SJCRH30 (cell line): ENCODE results near the gene LRRC7. TPM values are rescaled to one million over a fixed set of nuclear protein-coding genes. Genes with fewer than 3 reads are reported as not detected.

Experiments used
- DNase-seq, 2 experiments: peaks; one replicate each; pipeline ENCODE4 v3.0.0-alpha.2; 2015 to 2020
- H3K27ac ChIP-seq: fragments of 250-450 bp; sonication (Bioruptor Pico); 2 replicates; pipeline ENCODE4 v1.5.1; 2020; ENCODE audit warnings: mild to moderate bottlenecking, moderate library complexity
- H3K27me3 ChIP-seq: fragments of 250-450 bp; sonication (Bioruptor Pico); 2 replicates; pipeline ENCODE4 v1.5.1; 2020; ENCODE audit warnings: mild to moderate bottlenecking, moderate library complexity
- H3K36me3 ChIP-seq: fragments of 250-450 bp; sonication (Bioruptor Pico); 2 replicates; pipeline ENCODE4 v1.5.1; 2020; ENCODE audit warnings: mild to moderate bottlenecking, moderate library complexity
- H3K4me1 ChIP-seq: fragments of 250-450 bp; sonication (Bioruptor Pico); 2 replicates; pipeline ENCODE4 v1.5.1; 2020; ENCODE audit warnings: mild to moderate bottlenecking, moderate library complexity
- H3K4me3 ChIP-seq: fragments of 250-450 bp; sonication (Bioruptor Pico); 2 replicates; pipeline ENCODE4 v1.5.1; 2020; ENCODE audit warnings: mild to moderate bottlenecking, moderate library complexity
- H3K9me3 ChIP-seq: fragments of 250-450 bp; sonication (Bioruptor Pico); replicated peaks from 2 replicates; pipeline ENCODE4 v1.5.1; 2020; ENCODE audit warnings: mild to moderate bottlenecking, moderate library complexity
- total RNA-seq: library from RNA; depleted of rRNA; stranded (reverse); fragments of >200 nt; shearing (Covaris generic); gene quantifications from 2 replicates; pipeline ENCODE4 v1.2.3, GENCODE V29; 2014

LRRC7 gene
- total RNA-seq, 1 experiment from 2014 or later = 0.04 TPM

DNA sequence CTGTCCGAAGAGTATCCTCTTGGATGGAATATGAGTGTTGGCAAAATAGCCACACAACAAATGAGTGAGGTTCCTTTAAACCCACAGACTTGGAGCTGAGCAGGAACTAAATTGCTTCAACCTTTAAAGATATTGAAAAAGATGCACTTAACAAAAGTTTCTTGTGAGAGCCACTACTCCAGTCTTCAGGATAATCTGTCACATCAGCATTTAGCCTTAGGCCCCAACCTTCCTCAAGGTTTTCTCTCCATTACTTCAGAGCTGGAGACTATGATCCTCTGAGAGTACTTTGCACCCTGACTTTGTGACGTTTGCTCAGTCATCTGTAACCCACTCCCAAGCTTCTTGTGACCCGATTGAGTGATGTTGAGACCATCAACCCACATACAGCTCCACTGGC lies 424.9 kb downstream of the LRRC7 start:
- Histone ChIP-seq H3K9me3 (no peaks in the 10 kb centered on the region), H3K27me3 (no peaks in the 10 kb centered on the region), H3K27ac (no peak overlapping the region), H3K4me3 (no peak overlapping the region), H3K4me1 (no peaks in the 10 kb centered on the region), H3K36me3 (no peaks in the 10 kb centered on the region)
- no peak for DNase-seq

DNA sequence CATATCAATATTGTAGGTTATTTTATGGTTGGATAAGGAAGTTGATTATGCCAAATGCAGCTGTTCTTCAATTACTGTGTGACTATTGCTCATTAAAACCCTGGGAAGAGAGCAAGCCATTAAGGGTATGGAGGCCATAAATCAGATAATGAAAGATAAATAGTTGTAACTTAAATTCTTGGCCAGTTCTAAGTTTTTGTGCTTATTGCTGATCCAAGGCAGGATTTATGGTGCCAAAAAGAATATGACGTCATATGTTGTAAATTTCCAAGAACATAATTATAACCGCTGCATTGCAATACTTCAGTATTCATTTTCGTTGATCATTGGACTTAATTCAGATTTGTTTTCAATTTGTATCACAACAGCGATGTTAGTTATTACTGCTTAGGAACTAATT lies 426.1 kb downstream of the LRRC7 start:
- Histone ChIP-seq H3K9me3 (no peaks in the 10 kb centered on the region), H3K27me3 (no peaks in the 10 kb centered on the region), H3K4me1 (no peaks in the 10 kb centered on the region), H3K36me3 (no peaks in the 10 kb centered on the region), H3K4me3 (no peak overlapping the region), H3K27ac (no peak overlapping the region)
- no peak for DNase-seq

DNA sequence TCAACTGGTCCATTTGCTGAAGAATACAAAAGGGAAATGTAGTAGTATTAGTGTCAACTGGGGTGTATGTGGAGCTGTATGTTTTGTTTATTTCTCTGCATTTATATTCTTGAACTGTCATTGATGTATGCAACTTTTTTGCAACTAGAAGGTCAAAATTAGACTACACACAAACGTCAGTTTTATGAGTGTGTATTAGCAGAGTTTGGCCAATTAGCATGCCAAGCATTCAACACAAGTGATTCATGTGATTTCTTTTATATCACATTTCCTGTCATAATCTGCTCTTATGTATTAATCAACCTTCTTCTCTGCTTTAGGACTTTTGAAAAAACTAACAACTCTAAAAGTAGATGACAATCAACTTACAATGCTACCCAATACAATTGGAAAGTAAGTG lies 426.5 kb downstream of the LRRC7 start:
- DNase-seq = no peak
- H3K4me1 ChIP-seq = no peaks in the 10 kb centered on the region
- no peaks in the 10 kb centered on the region for H3K27me3 ChIP-seq
- H3K9me3 ChIP-seq = no peaks in the 10 kb centered on the region
- H3K4me3 ChIP-seq = no peak overlapping the region
- no peak overlapping the region for H3K27ac ChIP-seq
- H3K36me3 ChIP-seq = no peaks in the 10 kb centered on the region

DNA sequence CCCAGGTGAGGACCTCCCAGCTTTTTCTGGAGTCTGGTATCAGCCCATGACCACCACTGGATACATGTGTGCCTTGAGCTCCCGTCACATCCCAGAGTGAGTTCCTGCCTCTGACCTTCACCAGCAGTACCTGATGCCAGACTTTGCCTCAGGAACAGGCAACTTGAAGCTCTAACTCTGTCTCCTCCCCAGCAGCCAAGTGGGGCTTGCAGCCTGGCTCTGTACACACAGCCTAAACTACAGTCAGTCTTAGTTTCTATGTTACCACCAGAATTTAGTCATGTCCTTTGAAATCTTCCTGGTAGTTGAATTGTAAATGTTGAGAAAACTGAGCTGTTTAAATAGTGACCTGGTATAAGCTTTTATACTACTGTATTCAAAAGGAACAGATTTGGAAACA lies 431.1 kb downstream of the LRRC7 start:
- Histone ChIP-seq H3K4me1 (no peaks in the 10 kb centered on the region; the same call in 1 of the 2 replicates), H3K27ac (no peak overlapping the region), H3K4me3 (no peak overlapping the region), H3K27me3 (no peaks in the 10 kb centered on the region), H3K36me3 (no peaks in the 10 kb centered on the region), H3K9me3 (no peaks in the 10 kb centered on the region)
- DNase-seq = no peak

DNA sequence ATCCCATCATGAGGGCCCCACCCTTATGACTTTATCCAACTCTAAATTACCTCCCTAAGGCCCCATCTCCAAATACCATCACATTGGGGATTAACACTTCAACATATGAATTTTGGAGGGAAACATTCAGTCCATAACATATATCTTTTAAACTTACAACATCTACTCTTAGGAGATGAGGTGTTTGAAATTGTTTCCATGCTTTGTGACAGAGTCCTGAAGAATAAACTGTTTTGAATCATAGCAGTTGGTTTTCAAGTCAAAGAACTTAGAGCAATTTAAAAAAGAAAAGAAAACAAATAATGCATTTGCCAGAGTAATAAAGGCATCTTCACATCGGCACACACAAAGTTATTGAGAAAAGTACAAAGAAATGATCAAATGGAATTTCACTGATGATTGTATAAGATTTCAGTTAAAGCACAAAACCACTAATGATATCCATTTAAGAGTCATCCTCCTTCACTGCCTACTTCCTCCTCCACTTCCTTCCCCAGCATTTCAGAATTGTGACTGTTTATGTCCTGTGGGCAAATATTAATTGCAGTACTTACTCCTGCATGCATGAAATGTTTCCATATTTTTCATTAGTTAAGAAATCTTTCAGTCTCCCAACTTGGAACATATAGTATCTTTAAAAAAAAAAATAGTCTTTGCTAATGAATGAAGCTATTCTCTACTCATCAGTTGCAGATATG lies 435.6 kb downstream of the LRRC7 start:
- peaks cover 10% of the 10 kb centered on the region; the same call in 1 of the 2 replicates for H3K27me3 ChIP-seq
- H3K4me1 ChIP-seq = no peaks in the 10 kb centered on the region; the same call in 1 of the 2 replicates
- no peak overlapping the region for H3K27ac ChIP-seq
- no peak overlapping the region for H3K4me3 ChIP-seq
- H3K36me3 ChIP-seq = no peaks in the 10 kb centered on the region
- H3K9me3 ChIP-seq = no peaks in the 10 kb centered on the region
- DNase-seq = no peak

DNA sequence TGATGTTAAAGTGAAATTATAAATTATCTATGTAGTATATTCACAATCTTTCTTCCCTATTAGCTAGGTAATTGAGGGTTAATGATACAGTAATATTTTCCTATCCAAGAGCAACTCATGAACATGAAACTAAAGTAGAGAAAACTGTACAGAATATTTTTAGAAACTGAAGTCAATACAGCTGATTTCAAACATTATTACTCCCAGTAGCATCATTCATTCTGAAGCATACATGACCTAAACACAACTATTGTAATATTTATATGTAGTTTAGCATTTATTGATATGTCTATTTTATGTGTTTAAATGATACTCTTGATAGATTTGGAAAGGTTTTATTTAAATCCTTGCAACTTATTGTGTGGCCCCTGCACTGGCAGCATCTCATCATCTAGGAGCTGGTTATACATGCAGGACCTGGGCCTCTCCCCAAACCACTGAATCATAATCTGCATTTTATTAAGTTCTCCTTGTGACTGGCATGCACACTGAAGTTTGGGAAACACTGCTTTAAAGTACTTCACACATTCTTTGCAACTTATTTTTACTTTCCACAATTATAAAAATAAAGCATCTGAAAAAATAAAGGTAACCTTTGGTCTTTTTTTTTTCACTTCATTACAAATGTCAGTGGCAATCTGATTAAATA lies 437.8 kb downstream of the LRRC7 start:
- DNase-seq = no peak
- H3K36me3 ChIP-seq = no peaks in the 10 kb centered on the region
- no peaks in the 10 kb centered on the region for H3K9me3 ChIP-seq
- no peak overlapping the region for H3K4me3 ChIP-seq
- H3K27me3 ChIP-seq = peaks cover 10% of the 10 kb centered on the region; the same call in 1 of the 2 replicates
- H3K27ac ChIP-seq = no peak overlapping the region
- no peaks in the 10 kb centered on the region; the same call in 1 of the 2 replicates for H3K4me1 ChIP-seq

DNA sequence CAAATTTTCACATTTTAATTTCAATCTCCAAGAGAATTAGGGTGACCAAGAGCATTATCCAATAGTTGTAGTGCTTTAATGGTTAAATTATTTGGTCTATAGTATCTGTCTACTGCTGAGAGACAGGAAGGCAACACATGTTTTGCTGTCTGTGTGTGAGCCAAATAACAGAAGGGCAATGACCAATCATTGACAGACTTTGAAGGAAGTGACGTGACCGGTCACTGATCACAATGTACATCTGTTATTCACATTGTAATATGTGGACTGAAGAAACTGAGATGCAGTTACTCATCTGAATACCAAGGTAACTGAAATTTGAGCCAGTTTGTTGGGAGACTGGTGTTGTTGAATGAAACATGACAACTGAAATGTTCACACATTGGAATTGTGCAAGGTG lies 440.9 kb downstream of the LRRC7 start:
- Histone ChIP-seq H3K9me3 (no peaks in the 10 kb centered on the region), H3K27ac (no peak overlapping the region), H3K4me1 (no peaks in the 10 kb centered on the region), H3K27me3 (peaks cover 10% of the 10 kb centered on the region; the same call in 1 of the 2 replicates), H3K4me3 (no peak overlapping the region), H3K36me3 (no peaks in the 10 kb centered on the region)
- DNase-seq = no peak

DNA sequence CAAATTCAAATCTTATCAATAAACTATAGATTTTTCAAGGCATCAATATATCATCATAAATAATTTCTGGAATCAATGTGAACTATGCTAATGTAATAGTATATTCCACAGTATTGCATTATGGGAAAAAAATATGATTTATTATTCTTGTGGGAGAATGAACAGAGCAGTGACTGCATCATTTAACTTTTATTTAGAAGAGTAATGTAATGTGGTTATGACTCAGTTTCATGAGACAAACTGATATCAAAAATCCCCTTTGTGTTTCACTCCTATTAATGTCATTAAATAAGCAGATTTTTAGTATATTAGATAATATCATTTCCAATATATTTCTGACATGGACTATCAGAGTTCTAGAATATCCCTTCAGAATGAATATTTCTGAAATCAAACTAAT lies 450.0 kb downstream of the LRRC7 start:
- no peak overlapping the region for H3K4me3 ChIP-seq
- no peaks in the 10 kb centered on the region for H3K4me1 ChIP-seq
- no peak overlapping the region for H3K27ac ChIP-seq
- H3K27me3 ChIP-seq = 0 out of 2 replicates have a peak, but pooled peaks cover 2% of the 10 kb centered on the region
- H3K36me3 ChIP-seq = no peaks in the 10 kb centered on the region
- DNase-seq = no peak
- H3K9me3 ChIP-seq = no peaks in the 10 kb centered on the region

DNA sequence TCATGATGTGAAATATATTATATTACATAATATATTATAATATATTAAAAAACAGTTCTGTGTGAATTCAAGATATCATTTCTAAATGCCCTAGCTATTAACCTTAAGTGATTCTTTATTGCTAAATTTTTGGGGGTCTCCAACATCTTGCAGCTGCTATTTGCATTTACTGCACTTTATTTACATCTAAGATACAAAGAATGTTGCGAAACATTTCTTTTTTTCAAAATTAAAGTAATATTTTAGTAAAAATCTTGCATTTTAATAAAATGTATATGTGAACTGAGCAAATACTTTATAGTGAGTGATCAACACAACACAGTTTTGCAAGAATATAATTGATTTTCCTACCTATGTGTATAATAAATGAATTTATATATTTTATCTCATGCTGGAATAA lies 456.6 kb downstream of the LRRC7 start:
- Histone ChIP-seq H3K4me1 (no peaks in the 10 kb centered on the region), H3K4me3 (no peak overlapping the region), H3K36me3 (no peaks in the 10 kb centered on the region), H3K27me3 (no peaks in the 10 kb centered on the region; the same call in 1 of the 2 replicates), H3K9me3 (no peaks in the 10 kb centered on the region), H3K27ac (no peak overlapping the region)
- no peak for DNase-seq

DNA sequence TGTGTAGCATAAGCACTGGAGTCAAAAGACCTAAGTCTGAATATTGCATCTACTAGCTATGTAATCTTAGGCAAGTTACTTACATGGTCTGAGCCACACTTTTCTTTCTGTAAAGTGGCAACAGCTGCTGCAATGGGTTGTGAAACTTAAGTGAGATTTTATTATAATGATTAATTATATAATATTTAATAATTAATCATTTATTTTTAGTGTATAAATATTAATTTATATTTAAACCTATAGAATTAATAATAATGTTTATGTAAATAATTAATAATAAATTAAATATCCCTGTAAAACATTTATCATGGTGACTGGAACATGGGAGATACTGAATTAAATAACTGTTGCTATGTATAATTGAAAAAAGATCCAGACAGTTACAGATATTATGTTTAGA lies 457.3 kb downstream of the LRRC7 start:
- Histone ChIP-seq H3K36me3 (no peaks in the 10 kb centered on the region), H3K4me3 (no peak overlapping the region), H3K27me3 (no peaks in the 10 kb centered on the region; the same call in 1 of the 2 replicates), H3K4me1 (no peaks in the 10 kb centered on the region), H3K9me3 (no peaks in the 10 kb centered on the region), H3K27ac (no peak overlapping the region)
- no peak for DNase-seq

DNA sequence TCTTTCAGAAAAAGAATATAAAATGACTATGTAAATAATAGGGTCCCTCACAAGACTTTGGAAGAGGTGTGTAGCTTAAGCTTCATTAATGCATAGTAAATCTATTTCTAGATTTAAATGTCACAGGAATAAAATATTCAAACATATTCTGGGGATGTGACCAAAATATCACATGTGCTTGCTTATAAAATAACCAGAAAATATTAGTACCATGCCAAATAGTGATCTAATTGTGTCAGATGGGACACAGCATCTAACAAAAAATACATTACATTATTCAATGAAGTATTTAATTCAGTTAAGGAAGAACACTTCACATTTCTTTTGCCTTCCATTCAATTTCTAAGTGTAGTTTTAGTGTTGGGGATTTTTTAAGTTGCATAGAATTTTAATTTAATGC lies 458.1 kb downstream of the LRRC7 start:
- no peaks in the 10 kb centered on the region for H3K9me3 ChIP-seq
- no peak overlapping the region for H3K27ac ChIP-seq
- no peaks in the 10 kb centered on the region; the same call in 1 of the 2 replicates for H3K27me3 ChIP-seq
- no peaks in the 10 kb centered on the region for H3K4me1 ChIP-seq
- no peak for DNase-seq
- no peaks in the 10 kb centered on the region for H3K36me3 ChIP-seq
- H3K4me3 ChIP-seq = no peak overlapping the region

DNA sequence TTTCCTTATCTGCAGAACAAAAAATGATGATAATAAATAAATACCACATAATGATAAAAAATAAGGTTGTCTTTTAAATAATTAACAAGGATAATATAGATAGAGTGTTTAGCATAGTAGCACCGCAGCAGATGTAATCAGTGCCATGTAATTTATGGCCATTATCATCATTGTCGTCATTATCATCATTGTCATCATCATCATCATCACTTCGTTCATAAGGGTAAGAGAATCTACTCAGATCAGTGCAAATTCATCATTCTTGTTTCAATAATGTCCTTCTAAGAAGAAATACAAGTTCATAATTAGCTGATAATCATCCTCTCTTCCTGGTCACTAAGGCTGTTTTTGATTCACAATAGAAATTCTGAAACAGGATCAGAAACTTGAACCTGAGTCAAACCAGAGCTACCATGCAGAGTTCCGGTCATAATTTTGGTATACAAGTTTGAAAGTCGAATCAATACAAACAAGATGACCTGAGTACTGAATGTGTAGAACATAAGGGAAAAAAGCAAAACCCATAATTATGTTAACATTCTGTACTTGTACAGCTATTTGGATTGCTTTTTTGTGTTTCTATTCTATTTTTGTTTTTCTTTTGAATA lies 465.6 kb downstream of the LRRC7 start:
- H3K4me1 ChIP-seq = peaks cover 7% of the 10 kb centered on the region
- no peak for DNase-seq
- no peaks in the 10 kb centered on the region for H3K9me3 ChIP-seq
- H3K27ac ChIP-seq = no peak overlapping the region
- no peaks in the 10 kb centered on the region for H3K27me3 ChIP-seq
- H3K36me3 ChIP-seq = no peaks in the 10 kb centered on the region
- H3K4me3 ChIP-seq = no peak overlapping the region

DNA sequence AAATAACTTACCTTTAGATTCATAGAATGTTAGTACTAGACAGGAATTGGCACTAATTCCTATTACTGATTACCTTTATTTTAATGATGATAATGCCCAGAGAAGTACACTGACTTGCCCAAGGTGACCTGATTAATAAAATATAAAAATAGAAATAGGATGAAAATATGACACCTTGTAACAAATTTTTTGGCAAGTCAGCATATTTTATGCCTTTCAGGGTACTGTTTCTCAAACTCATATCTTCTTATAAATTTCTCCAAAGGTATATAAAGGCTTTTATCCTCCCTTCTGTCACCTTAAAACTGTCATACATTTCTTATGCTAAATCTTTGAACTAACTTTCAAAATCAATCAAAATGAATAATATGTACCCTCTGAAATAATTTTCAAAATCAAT lies 466.2 kb downstream of the LRRC7 start:
- peaks cover 7% of the 10 kb centered on the region for H3K4me1 ChIP-seq
- no peaks in the 10 kb centered on the region for H3K27me3 ChIP-seq
- H3K4me3 ChIP-seq = no peak overlapping the region
- no peaks in the 10 kb centered on the region; the same call in 1 of the 2 replicates for H3K9me3 ChIP-seq
- H3K36me3 ChIP-seq = no peaks in the 10 kb centered on the region
- no peak for DNase-seq
- no peak overlapping the region for H3K27ac ChIP-seq

DNA sequence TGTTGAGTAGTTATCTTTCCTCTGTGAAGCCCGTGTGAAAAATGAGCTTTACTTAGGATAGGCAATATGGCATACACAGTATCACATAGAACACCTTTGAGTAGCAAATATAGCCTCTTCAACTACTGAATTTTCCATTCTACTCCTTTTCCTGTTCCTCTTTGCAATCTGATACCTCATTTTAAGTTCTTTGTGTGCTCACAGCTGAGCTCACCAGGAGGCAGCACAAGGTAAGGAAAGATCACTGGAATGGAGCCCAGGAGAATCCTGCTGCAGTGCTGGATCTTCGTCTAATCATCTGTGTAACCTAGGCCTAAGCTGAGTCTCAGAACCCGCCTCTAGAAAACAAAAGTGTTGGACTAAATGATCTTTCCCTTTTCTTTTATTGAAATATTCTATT lies 466.7 kb downstream of the LRRC7 start:
- no peak overlapping the region for H3K27ac ChIP-seq
- no peak overlapping the region for H3K4me3 ChIP-seq
- H3K36me3 ChIP-seq = no peaks in the 10 kb centered on the region
- H3K27me3 ChIP-seq = no peaks in the 10 kb centered on the region
- H3K9me3 ChIP-seq = no peaks in the 10 kb centered on the region; the same call in 1 of the 2 replicates
- H3K4me1 ChIP-seq = peaks cover 8% of the 10 kb centered on the region
- DNase-seq = peak; percentile 21 to 59

DNA sequence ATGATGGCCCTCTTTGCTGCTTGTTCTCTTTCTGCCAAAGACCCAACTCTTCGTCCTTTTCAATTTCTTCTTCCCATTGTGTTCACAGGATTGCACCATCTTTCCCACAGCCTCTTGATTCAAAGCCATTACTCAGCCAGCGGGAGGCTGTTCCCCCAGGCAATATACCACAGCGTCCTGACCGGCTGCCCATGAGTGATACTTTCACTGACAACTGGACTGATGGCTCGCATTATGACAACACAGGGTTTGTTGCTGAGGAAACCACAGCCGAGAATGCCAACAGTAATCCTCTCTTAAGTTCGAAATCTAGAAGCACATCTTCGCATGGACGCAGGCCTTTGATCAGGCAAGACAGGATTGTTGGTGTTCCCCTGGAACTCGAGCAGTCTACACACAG lies 470.3 kb downstream of the LRRC7 start:
- Histone ChIP-seq H3K9me3 (no peaks in the 10 kb centered on the region; the same call in 1 of the 2 replicates), H3K4me3 (no peak overlapping the region), H3K27me3 (no peaks in the 10 kb centered on the region), H3K4me1 (peaks cover 16% of the 10 kb centered on the region), H3K27ac (no peak overlapping the region), H3K36me3 (no peaks in the 10 kb centered on the region)
- DNase-seq = peak; percentile 56 to 69
